HCT116 (cell line): Measurements from ENCODE around the gene SAA1. TPM values are rescaled to one million over a fixed set of nuclear protein-coding genes. Genes with fewer than 3 reads are reported as not detected.

Experiments used
- ATAC-seq: fragments of 200-7000 bp; cut with Tn5 transposase; 2 replicates; pipeline ENCODE4 v1.9.1; 2020; ENCODE audit warnings: mild to moderate bottlenecking, moderate library complexity
- BruUV-seq: library from RNA; stranded (reverse); fragments of 400-500 nt; replicated peaks from 2 replicates; lab custom pipeline; 2021; lab: Mats Ljungman, UMichigan
- CTCF ChIA-PET: fragments of 300-600 bp; sonication (Branson Sonifier 250); formaldehyde crosslinking; loops from one replicate; lab custom pipeline; 2021; ENCODE audit warnings: antibody characterized with exemption; lab: Charles Lee
- POLR2A ChIA-PET: fragments of 300-600, 350-600 bp; sonication (Branson Sonifier 250); formaldehyde crosslinking; loops from one replicate; lab custom pipeline; 2021; ENCODE audit warnings: antibody characterized with exemption; lab: Charles Lee
- RAD21 ChIA-PET, 2 experiments: fragments of 300-600 bp; sonication (Branson Sonifier 250); formaldehyde crosslinking; loops; one replicate each; lab custom pipeline; 2023; ENCODE audit warnings: low total read pairs in 2 of 2; ENCODE audit not compliant: uncharacterized antibody in 2 of 2, unreplicated experiment in 2 of 2, low non-redundant PET in 1 of 2; lab: Charles Lee
- DNase-seq: peaks from one replicate; pipeline ENCODE4 v3.0.0-alpha.2; 2010; ENCODE audit warnings: low read depth, low spot score
- H2AFZ ChIP-seq: fragments of 200-600 bp; shearing (Covaris generic), sonication (generic); 2 replicates; pipeline ENCODE4 v1.6.1; 2017; ENCODE audit warnings: low read depth, mixed run types, mixed read lengths, antibody characterized with exemption, low read length; ENCODE audit not compliant: poor library complexity, severe bottlenecking
- H3K27ac ChIP-seq: 2 replicates; pipeline ENCODE4 v1.5.1; 2012; ENCODE audit warnings: low read depth, low read length
- H3K27me3 ChIP-seq: fragments of 200-600 bp; sonication (generic); 2 replicates; pipeline ENCODE4 v1.6.1; 2016; ENCODE audit warnings: mixed run types, low read length, mixed read lengths; ENCODE audit not compliant: insufficient read depth
- H3K36me3 ChIP-seq, 2 experiments: fragments of 200-500 bp in 1 of 2; fragments of 200-600 bp in 1 of 2; sonication (Bioruptor generic) in 1 of 2; sonication (generic) in 1 of 2; 2 replicates each; pipeline versions ENCODE4 v1.5.1 to v1.6.1; 2014 to 2016; ENCODE audit warnings: low read length in 2 of 2, inconsistent platforms in 1 of 2, mixed read lengths in 1 of 2, mixed run types in 1 of 2; ENCODE audit not compliant: insufficient read depth in 2 of 2, control insufficient read depth in 1 of 2
- H3K4me1 ChIP-seq, 2 experiments: fragments of 200-600 bp in 1 of 2; sonication (generic) in 1 of 2; 2 replicates each; pipeline versions ENCODE4 v1.5.1 to v1.6.1; 2012 to 2017; ENCODE audit warnings: low read length in 2 of 2, inconsistent platforms in 1 of 2, mild to moderate bottlenecking in 1 of 2, mixed read lengths in 1 of 2, mixed run types in 1 of 2, moderate library complexity in 1 of 2; ENCODE audit not compliant: insufficient read depth in 2 of 2, control insufficient read depth in 1 of 2
- H3K4me2 ChIP-seq: fragments of 200-600 bp; sonication (generic); 2 replicates; pipeline ENCODE4 v1.6.1; 2017; ENCODE audit warnings: mixed run types, low read length, mixed read lengths
- H3K4me3 ChIP-seq, 2 experiments: fragments of 200-600 bp in 1 of 2; sonication (generic) in 1 of 2; replicated peaks in 1 of 2; 2 replicates each; pipeline ENCODE4 v1.5.1; 2011 to 2016; ENCODE audit warnings: low read length in 2 of 2, control low read depth in 1 of 2, low read depth in 1 of 2, mild to moderate bottlenecking in 1 of 2, mixed read lengths in 1 of 2, mixed run types in 1 of 2
- H3K79me2 ChIP-seq: fragments of 200-600 bp; sonication (generic); 2 replicates; pipeline ENCODE4 v1.6.1; 2017; ENCODE audit warnings: mild to moderate bottlenecking, mixed run types, low read length, moderate library complexity, mixed read lengths; ENCODE audit not compliant: insufficient read depth
- H3K9ac ChIP-seq: fragments of 200-600 bp; sonication (generic); 2 replicates; pipeline ENCODE4 v1.6.1; 2016; ENCODE audit warnings: low read length, mixed read lengths
- H3K9me2 ChIP-seq: fragments of 200-600 bp; sonication (generic), shearing (Covaris generic); 2 replicates; pipeline ENCODE4 v1.6.1; 2017; ENCODE audit warnings: mixed run types, mild to moderate bottlenecking, moderate library complexity; ENCODE audit not compliant: insufficient read depth
- H3K9me3 ChIP-seq, 2 experiments: fragments of 200-500 bp in 1 of 2; fragments of 200-600 bp in 1 of 2; sonication (Bioruptor generic) in 1 of 2; sonication (generic) in 1 of 2; 2 replicates each; pipeline ENCODE4 v1.6.1; 2014 to 2017; ENCODE audit warnings: low read length in 2 of 2, mixed read lengths in 2 of 2, inconsistent platforms in 1 of 2, low read depth in 1 of 2, mild to moderate bottlenecking in 1 of 2, mixed run types in 1 of 2, moderate library complexity in 1 of 2; ENCODE audit not compliant: control insufficient read depth in 1 of 2, insufficient read depth in 1 of 2
- H4K20me1 ChIP-seq: fragments of 200-600 bp; sonication (generic), shearing (Covaris generic); 2 replicates; pipeline ENCODE4 v1.6.1; 2017; ENCODE audit warnings: mixed run types, mild to moderate bottlenecking, moderate library complexity; ENCODE audit not compliant: insufficient read depth
- EGR1 ChIP-seq: IDR thresholded peaks from 2 replicates; pipeline ENCODE4 v1.6.1; 2012; ENCODE audit warnings: low read depth
- EZH2phosphoT487 ChIP-seq: fragments of 200-600 bp; IDR thresholded peaks from 2 replicates; pipeline ENCODE4 v1.6.1; 2018; ENCODE audit warnings: antibody characterized with exemption, borderline replicate concordance
- JUND ChIP-seq: IDR thresholded peaks from 2 replicates; pipeline ENCODE4 v1.6.1; 2012
- POLR2A ChIP-seq: IDR thresholded peaks from 2 replicates; pipeline ENCODE4 v1.7.0; 2011; ENCODE audit warnings: borderline replicate concordance; ENCODE audit not compliant: insufficient read depth, insufficient read length; ENCODE audit errors: extremely low read depth
- RAD21 ChIP-seq: IDR thresholded peaks from 2 replicates; pipeline ENCODE4 v1.6.1; 2012; ENCODE audit warnings: low read depth, mild to moderate bottlenecking
- SIN3A ChIP-seq: IDR thresholded peaks from 2 replicates; pipeline ENCODE4 v1.6.1; 2012; ENCODE audit warnings: low read depth
- YY1 ChIP-seq: IDR thresholded peaks from 2 replicates; pipeline ENCODE4 v1.6.1; 2011; ENCODE audit warnings: low read length, low read depth, moderate library complexity, mild to moderate bottlenecking; ENCODE audit not compliant: insufficient replicate concordance; ENCODE audit errors: extremely low read depth
- intact Hi-C: fragments of 100-400 bp; cut with micrococcal nuclease; formaldehyde crosslinking; loops from 2 replicates; pipeline ENCODE4 v1.10.0; 2022
- total RNA-seq: library from RNA; stranded (reverse); gene quantifications from one replicate; pipeline ENCODE4 v1.2.1, GENCODE V29; 2021; ENCODE audit not compliant: unreplicated experiment
- TF ChIP-seq, protein P1 (sequence below), 3 experiments: fragments of 200-600 bp in 1 of 3; sonication (generic) in 1 of 3; IDR thresholded peaks in 2 of 3; conservative IDR thresholded peaks in 1 of 3; 2 replicates each; pipeline ENCODE4 v1.5.1; 2012 to 2017; ENCODE audit warnings: low read depth in 2 of 3, low read length in 2 of 3, antibody characterized with exemption in 1 of 3, borderline replicate concordance in 1 of 3, control low read depth in 1 of 3, mild to moderate bottlenecking in 1 of 3, mixed read lengths in 1 of 3, mixed run types in 1 of 3, moderate library complexity in 1 of 3; ENCODE audit not compliant: insufficient read depth in 1 of 3
- TF ChIP-seq, protein P2 (sequence below): IDR thresholded peaks from 2 replicates; pipeline ENCODE4 v1.6.1; 2012

The SAA1 gene
- total RNA-seq, 1 experiment from 2014 or later: 8.6 TPM

DNA sequence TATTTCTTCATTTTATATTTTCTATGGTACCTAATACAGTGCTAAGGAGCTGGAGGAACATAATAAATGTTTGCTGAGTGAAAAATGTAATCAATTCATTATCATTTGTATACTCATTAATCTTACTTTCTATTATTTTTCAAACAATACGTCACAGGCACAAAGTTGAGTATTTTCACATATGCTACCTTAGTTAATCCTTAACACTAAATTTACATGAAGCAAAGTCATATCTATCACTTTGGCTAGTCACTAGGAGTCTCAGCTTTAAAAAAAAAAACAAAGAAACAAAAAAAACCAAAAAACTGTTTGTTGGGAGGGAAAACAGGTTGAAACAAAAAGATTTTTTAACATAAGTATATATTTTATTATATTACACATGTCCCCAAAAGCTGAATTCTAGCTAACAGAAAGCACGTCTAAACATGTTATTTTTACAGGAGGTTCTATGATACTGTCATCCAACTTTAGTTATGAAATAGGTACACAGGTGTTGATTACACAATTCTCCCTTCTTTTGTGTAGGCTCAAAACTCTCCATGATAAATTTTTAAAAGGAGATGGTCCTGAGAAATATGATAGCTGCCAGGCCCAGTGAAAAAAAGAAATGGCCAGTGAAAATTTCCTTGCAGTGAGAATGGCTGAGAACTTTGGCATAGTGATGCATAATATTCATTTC is 41.5 kb downstream of the SAA1 start:
- POLR2A ChIA-PET: no interaction called here
- H3K27ac ChIP-seq: no peak overlapping the region
- no peaks in the 10 kb centered on the region for H3K27me3 ChIP-seq
- intact Hi-C loops: loop anchor here (10.0 kb wide), 1 partner anchor 193 kb away; no protein-coding TSS in a partner anchor
- H3K9ac ChIP-seq: no peak overlapping the region
- H3K4me1 ChIP-seq: no peaks in the 10 kb centered on the region
- H3K79me2 ChIP-seq: peaks cover 9% of the 10 kb centered on the region
- CTCF ChIA-PET: no interaction called here
- H3K4me2 ChIP-seq: no peak overlapping the region
- no peaks in the 10 kb centered on the region for H3K9me2 ChIP-seq
- no peaks in the 10 kb centered on the region for H4K20me1 ChIP-seq
- no TSS peak for BruUV-seq
- DNase-seq (no peak), ATAC-seq (no peak)
- H2AFZ ChIP-seq: no peak overlapping the region
- H3K36me3 ChIP-seq: peaks cover 35 to 51% of the 10 kb centered on the region in 2 experiments
- TF ChIP-seq JUND (no peak), EGR1 (no peak), POLR2A (no peak)
- RAD21 ChIA-PET: no interaction called here
- H3K9me3 ChIP-seq: no peaks in the 10 kb centered on the region
- no peak overlapping the region for H3K4me3 ChIP-seq

DNA sequence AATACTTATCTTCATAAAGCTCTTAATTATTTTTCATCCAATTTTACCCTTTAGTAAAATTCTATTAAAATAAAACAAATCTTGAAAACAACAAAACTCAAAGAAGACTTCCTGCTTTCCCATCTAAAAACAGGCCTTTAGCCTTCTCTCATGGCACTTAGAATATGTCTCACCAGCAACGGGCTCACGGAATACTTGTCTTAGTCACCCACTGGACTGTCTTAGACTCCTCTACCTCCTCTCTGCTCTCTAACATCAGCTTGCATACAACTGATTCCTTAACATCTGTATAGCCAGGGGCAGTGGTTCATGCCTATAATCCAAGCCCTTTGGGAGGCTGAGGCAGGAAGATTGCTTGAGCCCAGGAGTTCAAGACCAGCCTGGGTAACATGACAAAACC is 42.2 kb downstream of the SAA1 start:
- Histone ChIP-seq H3K27ac (no peak overlapping the region), H4K20me1 (no peaks in the 10 kb centered on the region), H3K9me3 (no peaks in the 10 kb centered on the region), H3K4me2 (no peak overlapping the region), H3K4me1 (no peaks in the 10 kb centered on the region), H3K9me2 (no peaks in the 10 kb centered on the region), H3K27me3 (no peaks in the 10 kb centered on the region), H3K79me2 (peaks cover 15% of the 10 kb centered on the region), H3K36me3 (peaks cover 35 to 46% of the 10 kb centered on the region in 2 experiments), H3K9ac (no peak overlapping the region), H3K4me3 (no peak overlapping the region), H2AFZ (no peak overlapping the region)
- no peak for DNase-seq
- BruUV-seq: no TSS peak
- intact Hi-C loops: loop anchor here (10.0 kb wide), 1 partner anchor 193 kb away; no protein-coding TSS in a partner anchor
- POLR2A ChIA-PET: no interaction called here
- TF ChIP-seq RAD21 (no peak), SIN3A (no peak), EZH2phosphoT487 (no peak), YY1 (no peak)
- TF ChIP-seq, protein P1, sequence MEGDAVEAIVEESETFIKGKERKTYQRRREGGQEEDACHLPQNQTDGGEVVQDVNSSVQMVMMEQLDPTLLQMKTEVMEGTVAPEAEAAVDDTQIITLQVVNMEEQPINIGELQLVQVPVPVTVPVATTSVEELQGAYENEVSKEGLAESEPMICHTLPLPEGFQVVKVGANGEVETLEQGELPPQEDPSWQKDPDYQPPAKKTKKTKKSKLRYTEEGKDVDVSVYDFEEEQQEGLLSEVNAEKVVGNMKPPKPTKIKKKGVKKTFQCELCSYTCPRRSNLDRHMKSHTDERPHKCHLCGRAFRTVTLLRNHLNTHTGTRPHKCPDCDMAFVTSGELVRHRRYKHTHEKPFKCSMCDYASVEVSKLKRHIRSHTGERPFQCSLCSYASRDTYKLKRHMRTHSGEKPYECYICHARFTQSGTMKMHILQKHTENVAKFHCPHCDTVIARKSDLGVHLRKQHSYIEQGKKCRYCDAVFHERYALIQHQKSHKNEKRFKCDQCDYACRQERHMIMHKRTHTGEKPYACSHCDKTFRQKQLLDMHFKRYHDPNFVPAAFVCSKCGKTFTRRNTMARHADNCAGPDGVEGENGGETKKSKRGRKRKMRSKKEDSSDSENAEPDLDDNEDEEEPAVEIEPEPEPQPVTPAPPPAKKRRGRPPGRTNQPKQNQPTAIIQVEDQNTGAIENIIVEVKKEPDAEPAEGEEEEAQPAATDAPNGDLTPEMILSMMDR (IDR thresholded peaks at IDR 0.05 in 2 of 3, conservative IDR thresholded peaks at IDR 0.05 in 1 of 3; ENCODE audit: borderline replicate concordance in 1 of 3, insufficient read depth in 1 of 3, low read depth in 2 of 3, low read length in 2 of 3): no peak
- TF ChIP-seq, protein P2, sequence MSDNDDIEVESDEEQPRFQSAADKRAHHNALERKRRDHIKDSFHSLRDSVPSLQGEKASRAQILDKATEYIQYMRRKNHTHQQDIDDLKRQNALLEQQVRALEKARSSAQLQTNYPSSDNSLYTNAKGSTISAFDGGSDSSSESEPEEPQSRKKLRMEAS: no peak
- CTCF ChIA-PET: no interaction called here
- ATAC-seq: no peak
- RAD21 ChIA-PET: no interaction called here
